WTC11 (cell line): ENCODE measurements around the gene SNRPD2. TPM values are rescaled to one million over a fixed set of nuclear protein-coding genes. Genes with fewer than 3 reads are reported as not detected.
A peak's percentile ranks its signal among the peaks of the same experiment; 100 is the strongest.

ENCODE experiments used
- ATAC-seq: fragments of 200-7000 bp; cut with Tn5 transposase; 2 replicates; pipeline ENCODE4 v1.10.0; 2021; ENCODE audit warnings: mild to moderate bottlenecking, moderate library complexity
- CTCF ChIA-PET: fragments of 300-600 bp; sonication (Branson Sonifier 250); formaldehyde crosslinking; loops from one replicate; lab custom pipeline; 2021; ENCODE audit warnings: antibody characterized with exemption; lab: Charles Lee
- POLR2A ChIA-PET: fragments of 350-600 bp; sonication (Branson Sonifier 250); formaldehyde crosslinking; loops from one replicate; lab custom pipeline; 2021; ENCODE audit warnings: antibody characterized with exemption; lab: Charles Lee
- DNase-seq: peaks from one replicate; pipeline ENCODE4 v3.0.0; 2021; ENCODE audit warnings: low spot score
- H3K27ac Mint-ChIP-seq: 2 replicates; pipeline ENCODE4 v1.8.0; 2021; ENCODE audit warnings: mixed read lengths
- H3K27me3 Mint-ChIP-seq: 2 replicates; pipeline ENCODE4 v1.8.0; 2021; ENCODE audit warnings: low read depth, mild to moderate bottlenecking, moderate library complexity, mixed read lengths
- H3K36me3 Mint-ChIP-seq: 2 replicates; pipeline ENCODE4 v1.8.0; 2021; ENCODE audit warnings: mixed read lengths
- H3K4me1 Mint-ChIP-seq: 2 replicates; pipeline ENCODE4 v1.8.0; 2022; ENCODE audit warnings: mixed read lengths
- H3K4me3 Mint-ChIP-seq: 2 replicates; pipeline ENCODE4 v1.8.0; 2021; ENCODE audit warnings: mild to moderate bottlenecking, moderate library complexity, mixed read lengths
- H3K9me3 Mint-ChIP-seq: 2 replicates; pipeline ENCODE4 v1.8.0; 2021; ENCODE audit warnings: mixed read lengths
- AFF4 ChIP-seq: sonication (generic); formaldehyde crosslinking; IDR thresholded peaks from 2 replicates; pipeline ENCODE4 v1.8.1; 2023; ENCODE audit warnings: mild to moderate bottlenecking, missing genetic modification reagents, borderline replicate concordance
- CDX4 ChIP-seq: fragments of 250-450 bp; sonication (Bioruptor Pico); IDR thresholded peaks from 2 replicates; pipeline ENCODE4 v1.9.0; 2021; ENCODE audit warnings: moderate library complexity, mild to moderate bottlenecking, inconsistent platforms, borderline replicate concordance
- CREB1 ChIP-seq: sonication (generic); formaldehyde crosslinking; IDR thresholded peaks from 2 replicates; pipeline ENCODE4 v1.8.0; 2023; ENCODE audit warnings: mild to moderate bottlenecking, missing genetic modification reagents
- ETV6 ChIP-seq: sonication (generic); formaldehyde crosslinking; IDR thresholded peaks from 2 replicates; pipeline ENCODE4 v1.8.1; 2022; ENCODE audit warnings: mild to moderate bottlenecking, missing genetic modification reagents
- FOXP1 ChIP-seq: sonication (generic); formaldehyde crosslinking; IDR thresholded peaks from 2 replicates; pipeline ENCODE4 v1.8.0; 2022; ENCODE audit warnings: missing genetic modification reagents, mild to moderate bottlenecking, moderate library complexity, borderline replicate concordance
- JUN ChIP-seq: sonication (generic); formaldehyde crosslinking; IDR thresholded peaks from 2 replicates; pipeline ENCODE4 v1.8.0; 2023; ENCODE audit warnings: mild to moderate bottlenecking, missing genetic modification reagents
- KAT7 ChIP-seq: sonication (generic); formaldehyde crosslinking; IDR thresholded peaks from 2 replicates; pipeline ENCODE4 v1.8.1; 2023; ENCODE audit warnings: missing genetic modification reagents, mild to moderate bottlenecking, borderline replicate concordance
- MAX ChIP-seq: sonication (generic); formaldehyde crosslinking; IDR thresholded peaks from 2 replicates; pipeline ENCODE4 v1.8.0; 2022; ENCODE audit warnings: mild to moderate bottlenecking, missing genetic modification reagents
- NFE2L1 ChIP-seq: sonication (generic); formaldehyde crosslinking; IDR thresholded peaks from 2 replicates; pipeline ENCODE4 v1.8.1; 2023; ENCODE audit warnings: missing genetic modification reagents
- NFYB ChIP-seq: sonication (generic); formaldehyde crosslinking; conservative IDR thresholded peaks from 2 replicates; pipeline ENCODE4 v1.8.0; 2022; ENCODE audit warnings: low read depth, missing genetic modification reagents
- PRDM15 ChIP-seq: sonication (generic); formaldehyde crosslinking; IDR thresholded peaks from 2 replicates; pipeline ENCODE4 v1.8.0; 2022; ENCODE audit warnings: missing genetic modification reagents
- SMAD4 ChIP-seq: sonication (generic); formaldehyde crosslinking; IDR thresholded peaks from 2 replicates; pipeline ENCODE4 v1.8.0; 2022; ENCODE audit warnings: mild to moderate bottlenecking, missing genetic modification reagents
- SP1 ChIP-seq: sonication (generic); formaldehyde crosslinking; conservative IDR thresholded peaks from 2 replicates; pipeline ENCODE4 v1.8.1; 2022; ENCODE audit warnings: missing genetic modification reagents
- STAT6 ChIP-seq: sonication (generic); formaldehyde crosslinking; conservative IDR thresholded peaks from 2 replicates; pipeline ENCODE4 v1.8.1; 2023; ENCODE audit warnings: mild to moderate bottlenecking, low read depth, missing genetic modification reagents, moderate library complexity
- TEAD4 ChIP-seq: sonication (generic); formaldehyde crosslinking; IDR thresholded peaks from 2 replicates; pipeline ENCODE4 v1.8.0; 2022; ENCODE audit warnings: mild to moderate bottlenecking, missing genetic modification reagents
- ZMAT4 ChIP-seq: fragments of 250-450 bp; sonication (Bioruptor Pico); IDR thresholded peaks from 2 replicates; pipeline ENCODE4 v1.9.0; 2021; ENCODE audit warnings: mild to moderate bottlenecking
- ZNF121 ChIP-seq: sonication (generic); formaldehyde crosslinking; IDR thresholded peaks from 2 replicates; pipeline ENCODE4 v1.8.0; 2023; ENCODE audit warnings: missing genetic modification reagents
- ZNF138 ChIP-seq: sonication (generic); formaldehyde crosslinking; conservative IDR thresholded peaks from 2 replicates; pipeline ENCODE4 v1.8.1; 2022; ENCODE audit warnings: mild to moderate bottlenecking, moderate library complexity, missing genetic modification reagents
- ZNF232 ChIP-seq: sonication (generic); formaldehyde crosslinking; IDR thresholded peaks from 2 replicates; pipeline ENCODE4 v1.8.0; 2022; ENCODE audit warnings: mild to moderate bottlenecking, missing genetic modification reagents
- ZNF263 ChIP-seq: sonication (generic); formaldehyde crosslinking; IDR thresholded peaks from 2 replicates; pipeline ENCODE4 v1.8.1; 2022; ENCODE audit warnings: low read depth, mild to moderate bottlenecking, moderate library complexity, missing genetic modification reagents
- ZSCAN18 ChIP-seq: fragments of 250-450 bp; sonication (Bioruptor Pico); IDR thresholded peaks from 2 replicates; pipeline ENCODE4 v2.1.2; 2022; ENCODE audit warnings: mild to moderate bottlenecking, moderate library complexity
- total RNA-seq: library from RNA; stranded (reverse); gene quantifications from 3 replicates; pipeline ENCODE4 v1.2.3, GENCODE V29; 2021

The SNRPD2 gene
- total RNA-seq, 1 experiment from 2014 or later = 739 TPM

- no peak for TF ChIP-seq AFF4
- TF ChIP-seq, all 79 proteins: peak for 0
These were observed 38.1 kb downstream of the SNRPD2 start (continued) for GRCh38 chr19:45653634-45654033.

- Mint-ChIP-seq H3K27me3 (peaks cover 10% of the 10 kb centered on the region), H3K27ac (no peak overlapping the region), H3K4me3 (no peak overlapping the region), H3K36me3 (no peaks in the 10 kb centered on the region), H3K9me3 (no peaks in the 10 kb centered on the region), H3K4me1 (peaks cover 6% of the 10 kb centered on the region)
- no peak for DNase-seq
- ChIA-PET CTCF (interaction anchor here (1.2 to 1.4 kb wide), 2 partner anchors 42 to 92 kb away, joined by 3 to 4 read pairs; partner anchors contain the start of genes QPCTL and SNRPD2), POLR2A (interaction anchor here (0.6 kb wide), 1 partner anchor 13 kb away, joined by 3 read pairs; no protein-coding TSS in a partner anchor)
- no peak for ATAC-seq
- TF ChIP-seq CDX4 = no peak
- no peak for TF ChIP-seq MAX
- no peak for TF ChIP-seq CREB1
- TF ChIP-seq NFE2L1 (CRISPR knock-in tag) = no peak
- TF ChIP-seq KAT7 = no peak
- TF ChIP-seq ZNF121 (CRISPR knock-in tag) = no peak
- TF ChIP-seq ZSCAN18 = no peak
- no peak for TF ChIP-seq ZMAT4 (CRISPR knock-in tag)
- no peak for TF ChIP-seq NFYB
- no peak for TF ChIP-seq JUN (CRISPR knock-in tag)
- TF ChIP-seq STAT6 (CRISPR knock-in tag) = no peak
These were observed 41.0 kb downstream of the SNRPD2 start for GRCh38 chr19:45650722-45651121.

- Mint-ChIP-seq H3K27ac (no peak overlapping the region; the same call in 1 of the 2 replicates), H3K4me3 (peak overlapping the region; percentile 74), H3K27me3 (peaks cover 24% of the 10 kb centered on the region), H3K4me1 (peaks cover 27% of the 10 kb centered on the region), H3K36me3 (no peaks in the 10 kb centered on the region), H3K9me3 (no peaks in the 10 kb centered on the region)
- no peak for ATAC-seq
- ChIA-PET CTCF (interaction anchor here (1.0 to 1.7 kb wide), 14 partner anchors 21 to 170 kb away, joined by 3 to 17 read pairs (median 8); partner anchors contain the start of genes GIPR, QPCTL and SIX5), POLR2A (interaction anchor here (0.6 to 1.4 kb wide), 3 partner anchors 31 to 107 kb away, joined by 3 to 8 read pairs (median 4); no protein-coding TSS in a partner anchor)
- DNase-seq = no peak
- TF ChIP-seq PRDM15 (CRISPR knock-in tag) (no peak), ZNF138 (CRISPR knock-in tag) (no peak), TEAD4 (CRISPR knock-in tag) (no peak), SMAD4 (CRISPR knock-in tag) (no peak), CREB1 (no peak), SP1 (CRISPR knock-in tag) (no peak), ETV6 (no peak), ZNF232 (CRISPR knock-in tag) (no peak), FOXP1 (CRISPR knock-in tag) (no peak), ZNF263 (no peak)
These were observed 45.4 kb downstream of the SNRPD2 start for GRCh38 chr19:45646345-45646698.
